Left hindlimb (tissue), 1 donor: ENCODE data around the gene PET100.
A peak's percentile ranks its signal among the peaks of the same experiment; 100 is the strongest.

Experiments
- DNase-seq: peaks from one replicate; pipeline ENCODE4 v3.0.0-alpha.2; 2018

The PET100 gene

DNA sequence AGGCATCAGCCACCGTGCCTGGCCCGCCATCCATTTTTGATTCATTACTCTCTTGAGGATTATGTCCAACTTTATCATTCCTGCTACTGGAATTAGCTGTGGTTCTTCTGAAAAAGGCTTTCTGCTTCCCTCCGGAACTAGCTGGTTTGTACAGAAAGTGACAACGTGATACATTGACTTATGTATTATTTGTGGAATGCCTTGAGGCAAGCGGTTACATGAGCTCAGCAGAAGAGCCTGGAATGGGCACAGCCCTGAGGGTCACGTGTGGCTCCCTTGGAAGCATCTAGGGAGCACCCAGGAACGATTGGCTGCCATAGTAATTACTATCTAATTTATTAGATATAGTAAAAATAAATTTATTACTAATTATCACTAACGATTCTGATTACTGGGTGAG is 24.8 kb downstream of the PET100 start:
- no peak for DNase-seq

DNA sequence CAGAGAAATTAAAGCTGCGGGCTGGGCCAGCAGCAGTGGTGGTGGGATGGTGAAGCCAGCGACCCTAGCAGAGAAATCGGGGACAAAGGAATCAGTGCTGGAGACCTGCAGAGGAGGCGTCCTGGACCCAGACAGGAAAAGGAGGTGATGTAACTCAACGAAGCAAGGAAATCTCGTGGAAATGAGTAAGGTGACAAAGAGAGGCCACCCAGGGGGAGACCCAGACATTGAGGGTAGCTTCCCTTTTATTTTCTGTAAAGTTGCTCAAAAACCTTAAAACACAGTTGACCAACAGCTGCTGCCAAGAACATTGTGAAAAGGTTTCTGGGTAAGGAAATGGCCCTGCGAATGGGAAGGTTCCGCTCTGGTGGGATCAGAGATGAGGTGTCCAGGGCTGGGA is 26.0 kb downstream of the PET100 start:
- no peak for DNase-seq

DNA sequence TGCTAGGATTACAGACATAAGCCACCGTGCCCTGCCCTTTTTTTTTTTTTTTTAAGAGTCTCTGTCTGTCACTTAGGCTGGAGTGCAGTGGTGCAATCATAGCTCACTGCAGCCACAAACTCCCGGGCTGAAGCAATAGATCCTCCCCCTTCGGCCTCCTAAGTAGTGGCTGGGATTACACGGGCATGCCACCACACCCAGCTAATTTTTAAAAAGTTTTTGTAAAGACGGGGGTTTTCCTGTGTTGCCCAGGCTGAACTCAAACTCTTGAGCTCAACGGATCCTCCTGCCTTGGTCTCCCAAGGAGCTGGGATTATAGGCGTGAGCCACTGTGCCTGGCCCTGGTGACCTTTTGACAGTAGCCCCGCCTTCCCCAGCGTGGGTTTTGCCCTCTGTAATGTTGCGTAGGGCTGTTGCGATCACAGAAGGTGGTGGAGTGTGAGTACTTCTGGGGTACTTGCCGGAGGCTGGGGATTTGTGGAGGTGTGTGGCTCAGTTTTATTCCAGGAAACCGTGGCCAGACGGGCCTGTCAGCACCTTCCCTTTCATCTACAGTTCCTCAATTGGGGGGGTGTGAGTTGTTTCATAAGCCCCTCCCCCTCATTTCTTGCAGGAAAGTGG is 27.6 kb downstream of the PET100 start:
- DNase-seq: no peak

DNA sequence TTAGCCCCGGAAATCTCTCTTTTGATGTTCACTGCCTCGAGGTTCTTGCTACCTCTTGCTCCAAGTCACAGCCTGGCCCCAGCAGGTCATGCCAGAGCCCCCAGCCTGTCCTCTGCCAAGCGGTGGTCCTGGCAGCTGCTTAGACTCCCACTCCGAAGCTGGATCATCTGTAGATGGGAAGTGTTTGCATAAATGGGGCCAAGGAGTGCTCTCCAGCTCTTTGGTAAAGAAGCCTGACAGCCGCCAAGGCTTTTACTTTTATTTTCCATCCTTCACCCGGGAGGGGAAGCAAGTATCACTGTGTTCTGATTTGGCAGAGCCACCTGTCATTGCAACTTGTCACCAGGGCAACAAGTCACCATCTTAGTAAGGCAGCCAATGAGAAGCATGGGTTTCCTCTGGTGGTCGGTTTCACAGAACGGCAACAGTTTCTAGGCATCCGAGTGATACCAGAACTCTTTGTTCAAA is 28.7 kb downstream of the PET100 start:
- no peak for DNase-seq

DNA sequence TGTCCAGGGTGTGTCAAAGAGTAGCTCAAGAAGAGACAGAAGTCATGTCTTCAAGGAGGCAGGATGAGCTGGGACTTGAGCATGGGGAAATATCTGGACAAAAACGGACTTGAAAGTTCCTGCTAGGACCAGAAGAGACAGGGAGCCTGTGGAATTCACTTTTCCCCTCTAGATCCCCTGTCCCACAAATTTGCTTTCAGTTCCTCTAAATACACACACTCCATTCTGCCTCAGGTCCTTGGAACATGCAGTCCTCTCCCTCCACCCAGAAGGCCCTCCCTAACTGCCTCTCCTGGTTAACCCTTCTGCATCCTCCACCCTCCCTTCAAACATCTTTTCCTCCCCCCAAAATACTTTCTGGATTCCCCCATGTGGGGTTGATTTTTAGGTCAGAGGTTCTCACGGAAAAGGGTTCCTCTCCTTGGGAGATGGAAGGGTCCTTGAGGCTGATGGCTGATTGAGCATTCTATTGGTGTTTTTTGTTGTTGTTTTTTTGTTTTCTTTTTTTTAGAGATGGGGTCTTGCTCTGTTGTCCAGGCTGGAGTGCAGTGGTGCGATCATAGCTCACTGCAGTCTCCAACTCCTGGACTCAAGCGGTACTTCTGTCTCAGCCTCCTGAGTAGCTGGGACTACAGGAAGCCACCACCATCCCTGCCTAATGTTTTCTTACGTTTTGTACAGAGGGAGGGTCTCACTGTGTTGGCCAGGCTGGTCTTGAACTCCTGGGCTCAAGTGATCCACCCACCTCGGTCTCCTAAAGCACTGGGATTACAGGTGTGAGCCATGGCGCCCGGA is 32.3 kb downstream of the PET100 start:
- DNase-seq: no peak

DNA sequence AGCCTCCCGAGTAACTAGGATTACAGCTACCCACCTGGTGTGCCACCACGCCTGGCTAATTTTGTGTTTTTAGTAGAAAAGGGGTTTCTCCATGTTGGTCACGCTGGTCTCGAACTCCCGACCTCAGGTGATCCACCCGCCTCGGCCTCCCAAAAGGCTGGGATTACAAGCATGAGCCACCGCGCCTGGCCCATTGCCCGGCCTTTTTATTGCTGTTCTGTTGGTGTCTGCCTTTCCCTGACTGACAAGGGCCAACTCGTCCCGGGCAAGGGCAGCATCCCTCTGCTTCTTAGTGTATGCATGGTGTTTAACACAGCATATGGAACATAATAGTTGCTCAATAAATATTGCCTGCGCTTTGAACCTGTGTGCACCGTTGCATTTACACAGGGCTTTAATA is 33.1 kb downstream of the PET100 start:
- no peak for DNase-seq

DNA sequence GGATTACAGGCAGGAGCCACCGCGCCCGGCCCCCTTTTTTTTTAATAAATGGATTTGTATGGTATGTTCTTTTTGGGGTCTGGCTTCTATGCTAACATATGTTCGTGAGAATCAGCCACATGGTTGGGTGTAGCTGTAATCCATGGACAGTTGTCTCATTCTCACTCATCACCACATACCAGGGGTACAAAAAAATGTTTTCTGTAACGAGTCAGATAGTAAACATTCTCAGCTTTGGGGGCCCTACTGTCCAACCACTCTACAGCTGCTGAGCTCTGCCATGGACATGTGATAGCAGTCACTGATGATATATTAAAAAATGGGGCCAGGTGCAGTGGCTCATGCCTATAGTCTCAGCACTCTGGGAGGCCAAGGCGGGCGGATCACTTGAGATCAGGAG is 34.1 kb downstream of the PET100 start:
- no peak for DNase-seq

DNA sequence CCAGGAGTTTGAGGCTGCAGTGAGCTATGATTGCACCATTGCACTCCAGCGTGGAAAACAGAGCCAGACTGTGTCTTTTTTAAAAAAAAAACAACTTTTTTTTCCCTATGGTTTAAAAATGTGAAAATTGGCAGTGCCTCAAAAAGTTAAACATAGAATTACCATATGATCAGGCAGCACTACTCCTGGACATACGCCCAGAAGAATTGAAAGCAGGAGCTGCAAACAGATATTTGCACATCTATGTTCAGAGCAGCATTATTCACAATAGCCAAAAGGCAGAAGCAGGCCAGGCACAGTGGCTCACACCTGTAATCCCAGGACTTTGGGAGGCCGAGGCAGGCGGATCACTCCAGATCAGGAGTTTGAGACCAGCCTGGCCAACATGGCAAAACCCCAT is 35.5 kb downstream of the PET100 start:
- DNase-seq: no peak

DNA sequence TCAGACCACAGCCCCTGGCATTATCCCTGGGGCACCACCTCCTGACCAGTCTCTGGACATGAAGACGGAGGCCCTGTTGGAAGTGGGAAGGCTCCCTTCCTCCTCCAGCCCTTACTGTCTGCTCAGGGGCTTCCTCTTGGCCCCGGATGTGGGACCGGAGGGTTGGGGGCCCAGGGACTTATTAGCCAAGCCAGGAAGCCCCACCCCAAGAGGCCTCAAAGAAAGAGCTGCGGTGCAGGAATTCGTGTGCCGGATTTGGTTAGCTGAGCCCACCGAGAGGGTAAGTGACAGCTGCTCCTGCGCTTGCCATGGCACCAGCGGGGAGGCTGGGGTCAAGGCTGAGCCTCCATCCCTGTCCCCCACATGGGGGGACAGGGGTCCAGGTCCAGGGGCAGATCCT is 39.2 kb downstream of the PET100 start, which contains the start of gene RETN:
Gene RETN (plus strand): TSS at position 208 of the 400 bp plus-strand sequence. CDS start 278 bp downstream, outside the sequence.
- no peak for DNase-seq

DNA sequence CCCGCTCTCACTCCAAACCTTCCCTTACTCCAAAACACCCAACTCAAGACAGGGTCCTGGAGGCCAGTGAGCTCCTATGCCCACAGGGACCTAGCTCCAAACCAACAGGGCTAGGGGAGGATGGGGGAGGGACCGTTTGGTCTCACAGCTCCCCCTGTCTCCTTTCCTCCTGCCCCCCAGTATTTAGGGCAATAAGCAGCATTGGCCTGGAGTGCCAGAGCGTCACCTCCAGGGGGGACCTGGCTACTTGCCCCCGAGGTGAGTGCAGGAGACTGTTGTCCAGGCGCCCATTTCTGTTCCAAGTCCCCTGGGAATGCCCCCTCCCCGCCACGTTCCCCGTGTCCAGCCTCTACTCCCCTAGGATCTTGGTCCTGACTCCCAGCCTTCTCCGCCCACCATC is 40.0 kb downstream of the PET100 start:
- DNase-seq: no peak

DNA sequence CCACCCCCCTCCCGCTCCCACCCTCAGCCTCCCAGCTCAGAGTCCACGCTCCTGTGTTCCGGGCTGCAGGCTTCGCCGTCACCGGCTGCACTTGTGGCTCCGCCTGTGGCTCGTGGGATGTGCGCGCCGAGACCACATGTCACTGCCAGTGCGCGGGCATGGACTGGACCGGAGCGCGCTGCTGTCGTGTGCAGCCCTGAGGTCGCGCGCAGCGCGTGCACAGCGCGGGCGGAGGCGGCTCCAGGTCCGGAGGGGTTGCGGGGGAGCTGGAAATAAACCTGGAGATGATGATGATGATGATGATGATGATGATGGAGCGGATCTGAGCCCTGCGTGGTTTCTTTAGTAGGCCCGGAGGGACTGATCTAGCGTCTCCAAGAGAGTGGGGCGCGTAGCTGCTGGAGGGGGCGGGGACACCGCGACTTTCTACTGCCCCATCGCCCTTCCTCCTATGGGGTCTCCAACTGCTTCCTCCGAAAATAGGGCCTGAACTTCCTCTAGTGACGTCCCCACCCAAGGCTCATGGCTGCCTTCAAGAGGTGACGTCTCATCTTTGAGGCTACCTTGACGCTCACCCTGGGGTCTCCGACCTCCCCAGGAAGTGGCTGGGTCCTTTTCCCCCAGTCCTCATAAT is 40.7 kb downstream of the PET100 start:
- no peak for DNase-seq

DNA sequence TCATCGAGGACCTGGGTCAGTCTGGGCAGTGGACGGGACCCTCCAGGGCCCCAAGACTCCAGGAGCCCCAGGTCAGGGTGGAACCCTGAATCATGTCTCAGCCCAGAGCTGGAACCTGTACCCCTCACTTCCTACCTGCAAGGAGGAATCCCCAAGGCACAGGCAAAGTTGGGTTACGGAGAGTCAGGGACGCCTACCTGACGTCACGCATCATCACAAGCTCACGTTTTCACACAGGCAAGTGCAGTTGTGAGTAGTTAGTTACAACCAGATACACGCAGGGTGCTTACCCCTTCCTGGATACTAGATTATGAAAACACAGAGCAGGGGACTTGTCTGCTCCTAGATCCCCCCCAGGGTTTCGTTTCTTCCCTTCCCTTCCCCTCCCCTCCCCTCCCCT is 41.2 kb downstream of the PET100 start:
- no peak for DNase-seq

DNA sequence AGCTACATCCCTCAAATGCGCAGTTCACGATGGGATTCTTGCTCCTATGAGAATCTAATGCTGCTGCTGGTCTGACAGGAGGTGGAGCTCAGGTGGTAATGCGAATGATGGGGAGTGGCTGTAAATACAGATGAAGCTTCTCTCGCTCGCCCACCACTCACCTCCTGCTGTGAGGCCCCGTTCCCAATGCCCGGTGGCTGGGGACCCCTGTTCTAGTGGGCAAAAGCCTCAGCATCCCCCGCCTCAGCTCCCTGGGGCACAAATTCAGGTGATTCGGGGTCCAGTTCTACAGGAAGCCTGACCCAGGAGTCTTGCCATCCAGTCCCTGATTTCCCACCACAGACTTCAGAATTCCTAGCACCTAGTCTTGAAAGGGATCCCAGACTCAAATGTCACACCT is 42.9 kb downstream of the PET100 start:
- no peak for DNase-seq

DNA sequence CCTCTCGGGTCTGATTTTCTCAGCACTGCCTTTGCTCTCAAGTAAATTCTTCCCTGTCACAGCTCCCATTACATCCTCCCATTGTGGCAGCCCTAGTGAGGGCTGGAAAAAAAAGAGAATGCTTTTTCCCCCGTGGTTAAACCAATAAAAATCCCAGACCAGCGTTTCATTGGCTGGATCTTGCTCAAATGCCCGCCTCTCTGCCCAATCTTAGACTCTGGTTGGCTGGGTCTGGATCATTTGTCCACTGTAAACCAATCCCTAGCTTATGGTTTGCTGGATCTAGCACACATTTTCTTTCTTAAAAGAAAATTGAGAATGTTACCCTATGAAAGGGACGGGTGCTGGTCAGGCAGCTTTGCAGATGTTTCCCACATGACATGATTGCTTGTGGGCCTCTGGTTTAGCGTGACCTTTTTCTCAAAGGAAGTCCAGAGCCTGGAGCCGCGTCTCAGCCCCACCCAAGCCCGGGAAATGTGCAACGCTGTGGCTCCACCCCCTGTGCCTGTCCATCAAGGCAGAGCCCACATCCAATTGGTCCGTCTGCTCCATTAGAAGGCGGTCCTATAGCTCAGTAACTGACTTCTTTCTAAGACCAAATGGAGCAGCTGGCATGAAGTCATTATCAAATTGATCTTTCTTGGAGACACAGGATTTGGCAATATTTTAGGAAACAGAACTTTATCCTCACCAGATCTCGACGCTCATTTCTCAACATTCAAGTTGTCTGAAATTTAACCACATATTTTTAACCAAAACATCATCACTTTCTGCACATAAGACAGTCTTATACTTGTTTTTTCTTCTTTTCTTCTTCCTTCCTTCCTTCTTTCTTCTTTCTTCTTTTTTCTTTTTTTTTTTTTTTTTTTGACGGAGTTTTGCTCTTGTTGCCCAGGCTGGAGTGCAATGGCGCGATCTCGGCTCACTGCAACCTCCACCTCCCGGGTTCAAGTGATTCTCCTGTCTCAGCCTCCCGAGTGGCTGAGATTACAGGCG is 44.7 kb downstream of the PET100 start:
- peak; percentile 58 for DNase-seq

DNA sequence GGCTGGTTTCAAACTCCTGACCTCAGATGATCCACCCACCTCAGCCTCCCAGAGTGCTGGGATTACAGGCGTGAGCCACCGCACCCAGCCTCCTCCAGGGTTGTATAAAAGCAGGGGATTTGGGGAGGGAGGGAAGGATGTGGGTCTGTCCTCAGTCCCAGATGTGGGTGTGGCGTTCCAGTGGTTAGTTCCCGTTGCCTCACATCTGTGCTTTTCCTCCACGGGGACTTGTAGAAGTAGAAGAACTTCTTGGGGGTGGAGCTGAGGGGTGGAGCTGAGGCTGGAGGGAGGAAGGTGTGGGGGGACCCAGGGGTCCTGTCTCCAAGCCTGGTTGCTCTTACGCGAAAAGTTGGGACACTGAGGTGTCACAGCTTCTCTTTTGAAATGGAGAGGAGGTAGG is 46.8 kb downstream of the PET100 start:
- no peak for DNase-seq

DNA sequence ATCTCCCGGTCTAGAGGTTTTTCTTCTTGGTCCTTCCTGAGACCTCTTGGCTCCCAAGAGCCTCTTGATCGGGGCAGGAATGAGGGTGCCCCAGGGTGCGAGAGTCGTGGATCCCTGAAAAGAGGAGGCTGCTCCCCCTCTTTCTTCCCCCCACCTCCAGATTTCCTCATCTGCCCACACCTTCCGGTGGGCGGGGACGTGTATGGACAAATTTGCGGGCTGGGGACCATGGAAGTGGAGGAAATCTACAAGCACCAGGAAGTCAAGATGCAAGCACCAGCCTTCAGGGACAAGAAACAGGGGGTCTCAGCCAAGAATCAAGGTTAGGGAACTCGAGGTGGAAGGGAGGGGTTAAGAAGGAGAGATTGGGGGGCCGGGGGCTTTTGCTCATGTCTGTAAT is 47.3 kb downstream of the PET100 start, which contains the start of gene MCEMP1:
Gene MCEMP1 (plus strand): TSS at position 237 of the 400 bp plus-strand sequence. CDS start 31 bp downstream, at position 268.
- DNase-seq: no peak

DNA sequence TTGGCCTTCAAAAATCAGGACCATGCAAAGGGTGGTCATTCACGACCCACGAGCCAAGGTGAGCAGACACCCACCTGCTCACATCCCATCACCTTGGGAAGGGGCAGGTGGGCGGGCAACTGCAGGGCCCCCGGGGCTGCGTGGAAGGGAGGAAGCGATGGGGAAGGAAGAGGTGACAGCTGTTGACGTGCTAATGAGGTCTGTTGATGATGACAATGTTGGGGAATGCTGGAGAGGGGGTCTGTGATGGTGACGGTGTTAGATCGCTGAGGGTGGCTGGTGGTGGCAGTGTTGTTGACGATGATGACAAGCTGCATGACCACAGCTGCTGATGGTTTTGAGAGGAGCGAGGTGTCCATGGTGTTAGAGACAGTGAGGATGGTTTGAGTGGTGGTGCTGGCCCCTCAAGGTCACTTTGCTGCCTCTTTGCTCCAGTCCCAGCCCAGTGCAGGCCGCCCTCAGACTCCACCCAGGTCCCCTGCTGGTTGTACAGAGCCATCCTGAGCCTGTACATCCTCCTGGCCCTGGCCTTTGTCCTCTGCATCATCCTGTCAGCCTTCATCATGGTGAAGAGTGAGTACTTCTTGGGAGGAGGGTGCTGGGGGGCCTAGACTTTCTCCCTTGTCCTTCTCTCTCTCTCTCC is 48.2 kb downstream of the PET100 start:
- DNase-seq: no peak

DNA sequence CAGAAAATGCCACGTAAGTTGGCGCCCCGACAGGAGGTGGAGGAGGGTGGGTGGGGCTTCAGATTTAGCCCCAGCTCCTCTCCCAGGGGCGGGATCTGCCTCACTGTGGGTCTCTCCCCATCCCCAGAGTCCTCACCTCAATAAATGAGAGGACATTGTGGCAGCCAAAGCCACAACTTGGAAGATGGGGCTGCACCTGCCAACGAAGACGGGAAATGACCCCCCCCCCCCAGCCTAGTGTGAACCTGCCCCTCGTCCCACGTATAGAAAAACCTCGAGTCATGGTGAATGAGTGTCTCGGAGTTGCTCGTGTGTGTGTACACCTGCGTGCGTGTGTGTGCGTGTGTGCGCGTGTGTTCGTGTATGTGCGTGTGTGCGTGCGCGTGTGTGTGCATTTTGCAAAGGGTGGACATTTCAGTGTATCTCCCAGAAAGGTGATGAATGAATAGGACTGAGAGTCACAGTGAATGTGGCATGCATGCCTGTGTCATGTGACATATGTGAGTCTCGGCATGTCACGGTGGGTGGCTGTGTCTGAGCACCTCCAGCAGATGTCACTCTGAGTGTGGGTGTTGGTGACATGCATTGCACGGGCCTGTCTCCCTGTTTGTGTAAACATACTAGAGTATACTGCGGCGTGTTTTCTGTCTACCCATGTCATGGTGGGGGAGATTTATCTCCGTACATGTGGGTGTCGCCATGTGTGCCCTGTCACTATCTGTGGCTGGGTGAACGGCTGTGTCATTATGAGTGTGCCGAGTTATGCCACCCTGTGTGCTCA is 49.6 kb downstream of the PET100 start:
- DNase-seq: no peak

DNA sequence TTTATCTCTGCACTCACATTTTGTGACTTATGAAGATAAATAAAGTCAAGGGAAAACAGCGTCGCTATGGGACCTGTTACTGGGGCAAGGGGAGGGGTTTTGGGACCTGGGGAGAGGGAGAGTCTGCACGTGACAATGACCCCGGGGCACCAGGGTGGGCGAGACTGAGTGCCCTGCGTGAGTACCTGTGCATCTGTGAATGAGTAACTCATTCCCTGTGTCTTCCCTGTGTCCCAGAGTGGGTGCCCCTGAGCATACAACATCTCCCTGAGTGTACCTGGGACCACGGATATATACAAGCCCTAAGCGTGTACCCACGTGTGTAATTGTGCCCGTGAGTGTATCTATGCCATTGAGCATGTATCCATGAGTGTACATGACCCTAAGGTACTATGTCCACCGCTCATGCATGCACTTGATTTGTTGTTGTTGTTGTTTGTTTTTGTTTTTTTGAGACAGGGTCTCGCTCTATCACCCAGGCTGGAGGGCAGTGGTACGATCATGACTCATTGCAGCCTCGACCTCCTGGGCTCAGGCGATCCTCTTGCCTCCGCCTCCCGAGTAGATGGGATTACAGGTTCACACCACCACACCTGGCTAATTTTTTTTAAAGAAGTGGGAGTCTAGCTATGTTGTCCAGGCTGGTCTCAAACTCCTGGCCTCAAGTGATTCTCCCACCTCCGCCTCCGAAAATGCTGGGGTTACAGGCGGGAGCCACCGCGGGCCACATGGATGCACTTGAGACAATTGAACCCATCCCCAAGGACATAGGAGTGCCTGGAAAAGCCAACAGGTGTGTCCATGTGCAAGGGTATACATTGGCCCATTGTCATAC is 50.4 kb downstream of the PET100 start:
- DNase-seq: no peak
